K562 (cell line): ENCODE measurements around the gene TFF1. TPM values are rescaled to one million over a fixed set of nuclear protein-coding genes. Genes with fewer than 3 reads are reported as not detected.
A peak's percentile ranks its signal among the peaks of the same experiment; 100 is the strongest.

ENCODE experiments used
- ATAC-seq: fragments of 200-7000 bp; cut with Tn5 transposase; 3 replicates; pipeline ENCODE4 v1.9.1; 2020; ENCODE audit warnings: moderate library complexity
- BruUV-seq: library from RNA; stranded (reverse); fragments of 400-500 nt; replicated peaks from 2 replicates; lab custom pipeline; 2021; lab: Mats Ljungman, UMichigan
- CTCF ChIA-PET: fragments of 300-600 bp; formaldehyde crosslinking; extraction: SDS; loops from one replicate; lab custom pipeline; 2021; ENCODE audit warnings: low intra/inter-chr PET ratio; lab: Yijun Ruan, JAX
- POLR2A ChIA-PET: fragments of 300-600, 350-650 bp; sonication (Branson Sonifier 250); formaldehyde crosslinking; extraction: SDS; loops from one replicate; lab custom pipeline; 2021; ENCODE audit warnings: antibody characterized with exemption, inconsistent platforms; lab: Yijun Ruan, JAX
- DNase-seq, 4 experiments: peaks; one replicate each; pipeline versions ENCODE4 v3.0.0 to v3.0.0-alpha.2; 2011 to 2018; ENCODE audit warnings: low spot score in 3 of 4, mixed read lengths in 3 of 4; ENCODE audit errors: extremely low read depth in 1 of 4
- FAIRE-seq: peaks from 2 replicates; lab custom pipeline; 2011; peaks lifted over from hg19 to GRCh38; lab: Jason Lieb, UNC
- H2AFZ ChIP-seq: 2 replicates; pipeline ENCODE4 v1.6.0; 2011; ENCODE audit warnings: low read depth, low read length, control low read depth, inconsistent platforms
- H3K27ac ChIP-seq: fragments of 200-600 bp; 3 replicates; pipeline ENCODE4 v1.8.0; 2011; ENCODE audit warnings: low read depth, mild to moderate bottlenecking, control low read depth, inconsistent platforms, low read length, moderate library complexity, mixed read lengths; ENCODE audit errors: extremely low read depth
- H3K27me3 ChIP-seq, 2 experiments: fragments of 300-600 bp in 1 of 2; 2 replicates in 1 of 2; 3 replicates in 1 of 2; pipeline versions ENCODE4 v1.6.0 to v1.8.0; 2011; ENCODE audit warnings: inconsistent platforms in 2 of 2, low read length in 2 of 2, mild to moderate bottlenecking in 1 of 2, mixed read lengths in 1 of 2, moderate library complexity in 1 of 2; ENCODE audit not compliant: control insufficient read depth in 2 of 2, insufficient read depth in 2 of 2
- H3K36me3 ChIP-seq: fragments of 300-600 bp; 3 replicates; pipeline ENCODE4 v1.8.0; 2011; ENCODE audit warnings: mild to moderate bottlenecking, low read length, inconsistent platforms; ENCODE audit not compliant: control insufficient read depth, insufficient read depth
- H3K4me1 ChIP-seq, 2 experiments: fragments of 200-600 bp in 1 of 2; replicated peaks in 1 of 2; 2 replicates in 1 of 2; 3 replicates in 1 of 2; pipeline versions ENCODE4 v1.5.1 to v1.8.0; 2011; ENCODE audit warnings: inconsistent platforms in 2 of 2, low read length in 2 of 2, mild to moderate bottlenecking in 1 of 2, mixed read lengths in 1 of 2, moderate library complexity in 1 of 2; ENCODE audit not compliant: control insufficient read depth in 2 of 2, insufficient read depth in 2 of 2
- H3K4me2 ChIP-seq: 2 replicates; pipeline ENCODE4 v1.6.1; 2011; ENCODE audit warnings: low read length, control low read depth, inconsistent platforms, mixed read lengths; ENCODE audit not compliant: insufficient read depth
- H3K4me3 ChIP-seq: fragments of 200-600 bp; sonication (generic), shearing (Covaris generic); 2 replicates; pipeline ENCODE4 v1.5.1; 2016; ENCODE audit warnings: control low read depth, inconsistent platforms
- H3K79me2 ChIP-seq: fragments of 200-600 bp; 3 replicates; pipeline ENCODE4 v1.8.0; 2011; ENCODE audit warnings: low read length, inconsistent platforms; ENCODE audit not compliant: control insufficient read depth, insufficient read depth
- H3K9ac ChIP-seq, 2 experiments: 2 replicates each; pipeline versions ENCODE4 v1.6.0 to v1.6.1; 2011; ENCODE audit warnings: low read depth in 2 of 2, low read length in 2 of 2, control low read depth in 1 of 2, inconsistent platforms in 1 of 2, mild to moderate bottlenecking in 1 of 2, mixed read lengths in 1 of 2; ENCODE audit not compliant: insufficient read depth in 1 of 2
- H3K9me1 ChIP-seq: one replicate; pipeline ENCODE4 v1.6.0; 2011; ENCODE audit warnings: inconsistent platforms, mild to moderate bottlenecking, low read length, moderate library complexity; ENCODE audit not compliant: control insufficient read depth, insufficient read depth
- H3K9me3 ChIP-seq: replicated peaks from 2 replicates; pipeline ENCODE4 v1.5.1; 2011; ENCODE audit warnings: low read depth, low read length, inconsistent platforms; ENCODE audit not compliant: control insufficient read depth, insufficient read depth
- H4K20me1 ChIP-seq: replicated peaks from 2 replicates; pipeline ENCODE4 v1.6.1; 2011; ENCODE audit warnings: low read length, inconsistent platforms, mixed read lengths; ENCODE audit not compliant: control insufficient read depth, insufficient read depth
- ARID2 ChIP-seq: fragments of 450-650 bp; IDR thresholded peaks from 2 replicates; pipeline ENCODE4 v1.6.1; 2017; ENCODE audit warnings: antibody characterized with exemption, mild to moderate bottlenecking
- CAMTA2 ChIP-seq: fragments of 250-450 bp; sonication (Bioruptor Pico); conservative IDR thresholded peaks from 2 replicates; pipeline ENCODE4 v1.5.1; 2022
- CBFA2T2 ChIP-seq: fragments of 450-650 bp; conservative IDR thresholded peaks from 2 replicates; pipeline ENCODE4 v1.6.1; 2017; ENCODE audit warnings: mild to moderate bottlenecking
- E2F8 ChIP-seq: fragments of 450-650 bp; IDR thresholded peaks from 2 replicates; pipeline ENCODE4 v1.7.1; 2018; ENCODE audit warnings: mild to moderate bottlenecking, low read depth; ENCODE audit not compliant: partially characterized antibody
- RFX7 ChIP-seq: fragments of 250-450 bp; sonication (Bioruptor Pico); IDR thresholded peaks from 2 replicates; pipeline ENCODE4 v1.5.1; 2021; ENCODE audit warnings: mild to moderate bottlenecking
- THRB ChIP-seq: fragments of 450-650 bp; formaldehyde crosslinking; conservative IDR thresholded peaks from 2 replicates; pipeline ENCODE4 v1.4.0; 2022; ENCODE audit warnings: mild to moderate bottlenecking, missing genetic modification characterization
- ZBTB40 ChIP-seq, 2 experiments: fragments of 450-650 bp in 1 of 2; sonication (generic) in 1 of 2; formaldehyde crosslinking in 1 of 2; IDR thresholded peaks; 2 replicates each; pipeline versions ENCODE4 v1.7.1 to v1.9.0; 2016 to 2022; ENCODE audit warnings: inconsistent platforms in 1 of 2, mild to moderate bottlenecking in 1 of 2, missing genetic modification reagents in 1 of 2
- WGBS: fragments of 100-300 bp; shearing (Covaris generic); methylation state at CpG from one replicate; pipeline ENCODE4 v1.1.6; 2016; ENCODE audit warnings: low coverage, mixed read lengths; ENCODE audit not compliant: insufficient coverage; ENCODE audit errors: missing lambda C conversion rate; 5-methylcytosine and 5-hydroxymethylcytosine counted together
- in situ Hi-C: fragments of 300-500 bp; cut with MboI; formaldehyde crosslinking; loops from 4 replicates; pipeline ENCODE4 v1.15.0; 2018; ENCODE audit warnings: inconsistent platforms, mixed read lengths
- intact Hi-C: fragments of 100-400 bp; cut with micrococcal nuclease; formaldehyde crosslinking; loops from 2 replicates; pipeline ENCODE4 v1.14.2; 2022
- polyA plus RNA-seq, 8 experiments: library from polyadenylated mRNA; depleted of rRNA in 4 of 8; stranded (reverse) in 5 of 8; unstranded in 3 of 8; fragments of >200 nt; fragmentation: Nextera tagmentation in 2 of 8; fragmentation: Illumina TruSeq in 1 of 8; extraction: Ambion mirVana in 2 of 8; extraction: Trizol in 1 of 8; gene quantifications; 2 replicates each; pipeline versions ENCODE4 v1.2.1 to v1.2.3, GENCODE V29; 2011 to 2014; ENCODE audit warnings: inconsistent platforms in 1 of 8, missing spikeins in 1 of 8
- total RNA-seq, 7 experiments: library from RNA; depleted of rRNA in 6 of 7; stranded (reverse); fragments of >200 nt in 6 of 7; fragmentation: Illumina TruSeq in 2 of 7; extraction: Trizol in 2 of 7; gene quantifications; 2 replicates each; pipeline versions ENCODE4 v1.2.1 to v1.2.3, GENCODE V29; 2011 to 2021; ENCODE audit warnings: low replicate concordance in 1 of 7

TFF1 gene
- total and polyA plus RNA-seq, 9 of the 15 experiments (the other 6 are each of a cell fraction or from before 2014, with no cell fraction given) = 0.31 TPM; not detected in 8

GRCh38 chr21:42395302-42395701, 29.0 kb upstream of the TFF1 start (continued):
- no peak for TF ChIP-seq ARID2
- TF ChIP-seq CAMTA2 = no peak
- no peak for TF ChIP-seq E2F8
- no peak for TF ChIP-seq THRB (CRISPR knock-in tag)
- no peak for TF ChIP-seq CBFA2T2
- TF ChIP-seq RFX7 = no peak

- intact Hi-C loops (no loop called here), in situ Hi-C loops (no loop called here)
- no TSS peak for BruUV-seq
- Histone ChIP-seq H3K27ac (no peak overlapping the region), H3K79me2 (no peaks in the 10 kb centered on the region), H3K9ac (no peak overlapping the region), H2AFZ (peak overlapping the region; percentile 51), H3K4me2 (no peak overlapping the region), H3K4me3 (no peak overlapping the region), H3K36me3 (no peaks in the 10 kb centered on the region), H3K27me3 (peaks cover 7 to 8% of the 10 kb centered on the region in 2 experiments), H3K9me3 (no peaks in the 10 kb centered on the region), H3K4me1 (peaks cover 15 to 22% of the 10 kb centered on the region in 2 experiments; a peak in 3 of 5 replicates), H4K20me1 (no peaks in the 10 kb centered on the region), H3K9me1 (no peaks in the 10 kb centered on the region)
- CTCF ChIA-PET = no interaction called here
- ATAC-seq (no peak), FAIRE-seq (no peak), DNase-seq (no peak)
- 37% methylated on average over 8 of the region's 8 CpGs for WGBS
- POLR2A ChIA-PET = interaction anchor here (0.7 to 2.8 kb wide), 3 partner anchors 10 to 421 kb away, joined by 3 to 13 read pairs (median 4); partner anchors contain the start of gene UBASH3A
- TF ChIP-seq ZBTB40 (IDR thresholded peaks at IDR 0.05) (peak; percentile 95), ZBTB40 (CRISPR knock-in tag; IDR thresholded peaks at IDR 0.05) (peak; percentile 92)
Observed at GRCh38 chr21:42393443-42393950, 27.2 kb upstream of the TFF1 start.
